ENCODE measurements around the gene COX19. TPM values are rescaled to one million over a fixed set of nuclear protein-coding genes. Genes with fewer than 3 reads are reported as not detected.

The COX19 gene
- total RNA-seq, 1 experiment from 2014 or later, result 11.6 TPM

DNA sequence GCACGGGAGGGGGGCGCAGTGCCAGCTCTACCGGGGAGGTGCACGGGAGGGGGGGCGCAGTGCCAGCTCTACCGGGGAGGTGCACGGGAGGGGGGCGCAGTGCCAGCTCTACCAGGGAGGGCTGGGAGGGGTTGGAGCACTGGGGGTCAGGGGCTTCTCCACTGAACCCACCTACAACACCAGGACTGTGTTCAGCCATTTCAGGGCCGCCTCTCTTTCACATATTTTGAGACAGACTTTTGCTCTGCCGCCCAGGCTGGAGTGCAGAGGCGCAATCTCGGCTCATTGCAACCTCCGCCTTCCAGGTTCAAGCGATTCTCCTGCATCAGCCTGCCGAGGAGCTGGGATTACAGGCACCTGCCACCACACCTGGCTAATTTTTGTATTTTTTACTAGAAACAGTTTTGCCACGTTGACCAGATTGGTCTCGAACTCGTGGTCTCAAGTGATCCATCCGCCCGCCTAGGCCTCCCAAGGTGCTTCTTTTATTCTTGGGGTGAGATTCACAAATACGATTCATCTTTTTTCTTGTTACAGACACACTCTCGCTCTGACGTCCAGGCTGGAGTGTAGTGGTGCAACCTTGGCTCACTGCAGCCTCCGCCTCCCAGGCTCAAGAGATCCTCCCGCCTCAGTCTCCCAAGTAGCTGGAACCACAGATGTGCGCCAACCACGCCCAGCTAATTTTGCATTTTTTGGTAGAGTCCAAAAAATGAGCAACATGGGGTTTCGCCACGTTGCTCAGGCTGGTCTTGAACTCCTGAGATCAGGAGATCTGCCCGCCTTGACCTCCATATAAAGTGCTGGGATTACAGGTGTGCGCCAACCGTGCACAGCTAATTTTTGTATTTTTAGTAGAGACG is 57.9 kb downstream of the COX19 start:
- H3K4me3 ChIP-seq (ENCODE audit: low read length), result no peak overlapping the region
- H4K20me1 ChIP-seq (ENCODE audit: low read length), result no peaks in the 10 kb centered on the region
- intact Hi-C loops (cut with micrococcal nuclease), result no loop called here
- no peak overlapping the region for H2AFZ ChIP-seq (ENCODE audit: low read length)
- no peak overlapping the region for H3K27ac ChIP-seq (ENCODE audit: low read length)
- TF ChIP-seq EZH2phosphoT487 (IDR thresholded peaks at IDR 0.05; ENCODE audit: borderline replicate concordance, low read length) (no peak), EZH2 (IDR thresholded peaks at IDR 0.05; ENCODE audit: low read length, unreplicated experiment) (no peak)
- TF ChIP-seq, protein P1, sequence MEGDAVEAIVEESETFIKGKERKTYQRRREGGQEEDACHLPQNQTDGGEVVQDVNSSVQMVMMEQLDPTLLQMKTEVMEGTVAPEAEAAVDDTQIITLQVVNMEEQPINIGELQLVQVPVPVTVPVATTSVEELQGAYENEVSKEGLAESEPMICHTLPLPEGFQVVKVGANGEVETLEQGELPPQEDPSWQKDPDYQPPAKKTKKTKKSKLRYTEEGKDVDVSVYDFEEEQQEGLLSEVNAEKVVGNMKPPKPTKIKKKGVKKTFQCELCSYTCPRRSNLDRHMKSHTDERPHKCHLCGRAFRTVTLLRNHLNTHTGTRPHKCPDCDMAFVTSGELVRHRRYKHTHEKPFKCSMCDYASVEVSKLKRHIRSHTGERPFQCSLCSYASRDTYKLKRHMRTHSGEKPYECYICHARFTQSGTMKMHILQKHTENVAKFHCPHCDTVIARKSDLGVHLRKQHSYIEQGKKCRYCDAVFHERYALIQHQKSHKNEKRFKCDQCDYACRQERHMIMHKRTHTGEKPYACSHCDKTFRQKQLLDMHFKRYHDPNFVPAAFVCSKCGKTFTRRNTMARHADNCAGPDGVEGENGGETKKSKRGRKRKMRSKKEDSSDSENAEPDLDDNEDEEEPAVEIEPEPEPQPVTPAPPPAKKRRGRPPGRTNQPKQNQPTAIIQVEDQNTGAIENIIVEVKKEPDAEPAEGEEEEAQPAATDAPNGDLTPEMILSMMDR (conservative IDR thresholded peaks at IDR 0.05; ENCODE audit: low read depth, low read length), result no peak
- no TSS peak for BruUV-seq (replicated peaks)
- ChIA-PET CTCF (no interaction called here), POLR2A (ENCODE audit: unreplicated experiment) (no interaction called here)
- H3K4me1 ChIP-seq (ENCODE audit: insufficient read depth, low read length), result peaks cover 15% of the 10 kb centered on the region
- DNase-seq, result no peak
- H3K4me2 ChIP-seq (ENCODE audit: low read length), result no peak overlapping the region
- no peaks in the 10 kb centered on the region for H3K9me3 ChIP-seq (ENCODE audit: low read length)
- H3K36me3 ChIP-seq (ENCODE audit: low read depth, low read length), result no peaks in the 10 kb centered on the region
- H3K9me2 ChIP-seq (replicated peaks; ENCODE audit: low read length), result no peaks in the 10 kb centered on the region
- no peaks in the 10 kb centered on the region for H3F3A ChIP-seq (ENCODE audit: low read length, unreplicated experiment)
- H3K79me2 ChIP-seq (ENCODE audit: low read length), result no peaks in the 10 kb centered on the region
- no peaks in the 10 kb centered on the region for H3K27me3 ChIP-seq (ENCODE audit: low read length)
- H3K9ac ChIP-seq (ENCODE audit: low read length), result no peak overlapping the region
- ATAC-seq, result no peak

DNA sequence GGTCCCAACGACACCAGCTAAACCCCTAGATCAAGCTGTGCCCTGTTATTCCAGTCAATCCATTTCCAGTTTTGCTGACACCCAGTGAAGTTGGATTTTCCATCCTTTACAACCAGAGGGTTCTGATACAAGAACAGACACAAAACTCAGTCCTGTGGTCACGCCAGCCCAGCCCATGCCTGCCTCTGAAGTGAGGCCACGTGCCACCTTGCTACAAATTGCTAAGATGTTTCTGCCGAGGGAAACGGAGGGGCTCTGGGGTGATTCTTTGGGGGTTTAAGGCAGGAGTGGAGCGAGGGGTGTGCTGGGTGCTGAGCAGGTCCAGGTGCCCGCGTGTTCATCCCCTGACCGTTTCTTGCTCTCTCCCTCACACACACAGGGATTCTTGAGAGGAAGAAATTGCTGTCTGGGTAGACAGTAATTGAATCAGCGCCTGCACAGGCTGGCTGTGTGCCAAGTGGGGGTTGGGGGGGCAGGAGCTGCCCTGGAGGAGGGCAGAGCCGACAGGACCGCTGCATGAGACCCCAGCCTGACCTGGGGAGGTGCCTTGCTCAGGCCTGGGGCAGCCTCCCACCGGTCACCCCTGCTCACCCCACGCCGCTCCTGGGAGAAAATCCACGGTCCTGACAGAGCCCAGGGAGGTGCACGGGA is 58.9 kb downstream of the COX19 start:
- POLR2A ChIA-PET (ENCODE audit: unreplicated experiment), result no interaction called here
- CTCF ChIA-PET, result no interaction called here
- Histone ChIP-seq H3K36me3 (ENCODE audit: low read depth, low read length) (no peaks in the 10 kb centered on the region), H3K27ac (ENCODE audit: low read length) (no peak overlapping the region), H3K9me2 (replicated peaks; ENCODE audit: low read length) (no peaks in the 10 kb centered on the region), H3K9me3 (ENCODE audit: low read length) (no peaks in the 10 kb centered on the region), H3K27me3 (ENCODE audit: low read length) (no peaks in the 10 kb centered on the region), H2AFZ (ENCODE audit: low read length) (no peak overlapping the region), H3K4me1 (ENCODE audit: insufficient read depth, low read length) (peaks cover 12% of the 10 kb centered on the region), H3K79me2 (ENCODE audit: low read length) (no peaks in the 10 kb centered on the region), H4K20me1 (ENCODE audit: low read length) (no peaks in the 10 kb centered on the region), H3K4me3 (ENCODE audit: low read length) (no peak overlapping the region), H3K4me2 (ENCODE audit: low read length) (no peak overlapping the region), H3K9ac (ENCODE audit: low read length) (no peak overlapping the region), H3F3A (ENCODE audit: low read length, unreplicated experiment) (no peaks in the 10 kb centered on the region)
- DNase-seq (no peak), ATAC-seq (no peak)
- TF ChIP-seq EZH2 (IDR thresholded peaks at IDR 0.05; ENCODE audit: low read length, unreplicated experiment), result no peak
- TF ChIP-seq, protein P1 (conservative IDR thresholded peaks at IDR 0.05; ENCODE audit: low read depth, low read length), result no peak
- no peak for TF ChIP-seq EZH2phosphoT487 (IDR thresholded peaks at IDR 0.05; ENCODE audit: borderline replicate concordance, low read length)
- BruUV-seq (replicated peaks), result no TSS peak
- intact Hi-C loops (cut with micrococcal nuclease), result no loop called here

Small RNA genes lying within 50 kb of the gene (microRNA-seq; reads per million reads assigned to microRNA genes)
- 608 reads per million, percentile 82 among the genes with 10 or more reads in this experiment for gene MIR339 (ENCODE audit: unreplicated experiment)

Other genes starting within 250 kb of the COX19 start
- gene DNAAF5, start 248.8 kb downstream of the COX19 start, total RNA-seq (2014; rRNA removed), result 66.3 and 73.7 TPM in 2 replicates
- 15.6 and 19.1 TPM in 2 replicates for gene PRKAR1B, start 248.3 kb downstream of the COX19 start, total RNA-seq (2014; rRNA removed)
- gene SUN1, start 143.1 kb downstream of the COX19 start, total RNA-seq (2014; rRNA removed), result 92.5 and 100 TPM in 2 replicates
- gene GET4, start 99.0 kb downstream of the COX19 start, total RNA-seq (2014; rRNA removed), result 96.7 and 115 TPM in 2 replicates
- gene ADAP1, start 20.9 kb downstream of the COX19 start, total RNA-seq (2014; rRNA removed), result 31.2 and 36.4 TPM in 2 replicates
- not detected in 2 replicates for gene CYP2W1, start 7.6 kb upstream of the COX19 start, total RNA-seq (2014; rRNA removed)
- gene GPR146, start 69.0 kb upstream of the COX19 start, total RNA-seq (2014; rRNA removed), result 2.0 and 2.7 TPM in 2 replicates
- gene GPER1, start 112.6 kb upstream of the COX19 start, total RNA-seq (2014; rRNA removed), result 4.9 and 8.0 TPM in 2 replicates
- 11.7 and 28.4 TPM in 2 replicates for gene ZFAND2A, start 184.6 kb upstream of the COX19 start, total RNA-seq (2014; rRNA removed)

Measured in PC-3 (cell line).